Measurements from ENCODE around the gene APOBEC4. TPM values are rescaled to one million over a fixed set of nuclear protein-coding genes. Genes with fewer than 3 reads are reported as not detected.

Gene APOBEC4
- total RNA-seq, 4 donors from 2014 or later, result not detected

DNA sequence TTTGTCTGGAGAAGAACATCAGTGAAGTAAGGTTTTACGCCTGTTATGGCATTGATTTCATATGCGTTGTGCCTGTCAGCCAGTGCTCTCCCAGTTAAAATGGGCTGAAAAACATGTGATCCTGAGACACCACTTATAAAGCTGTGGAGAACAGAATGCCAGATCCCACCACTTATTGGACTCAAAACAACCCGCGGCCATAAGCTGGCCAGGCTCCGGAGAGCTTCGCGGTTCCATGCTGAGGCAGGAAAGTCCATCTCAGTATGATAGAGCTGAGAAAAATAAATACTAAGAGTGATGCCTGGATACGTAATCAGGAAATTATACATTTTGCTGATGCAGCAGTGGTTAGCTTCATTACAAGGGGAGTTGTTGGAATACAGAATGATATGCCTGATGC is 5.1 kb downstream of the APOBEC4 start:
- H3K9me3 ChIP-seq, result no peaks in the 10 kb centered on the region
- no peaks in the 10 kb centered on the region for H3K4me1 ChIP-seq
- 91 to 92% methylated on average over 8 of the region's 8 CpGs for whole genome bisulfite sequencing, 2 donors
- no peak overlapping the region for H3K27ac ChIP-seq
- intact Hi-C loops (cut with DNase I), result no loop called here
- TF ChIP-seq, protein P1, sequence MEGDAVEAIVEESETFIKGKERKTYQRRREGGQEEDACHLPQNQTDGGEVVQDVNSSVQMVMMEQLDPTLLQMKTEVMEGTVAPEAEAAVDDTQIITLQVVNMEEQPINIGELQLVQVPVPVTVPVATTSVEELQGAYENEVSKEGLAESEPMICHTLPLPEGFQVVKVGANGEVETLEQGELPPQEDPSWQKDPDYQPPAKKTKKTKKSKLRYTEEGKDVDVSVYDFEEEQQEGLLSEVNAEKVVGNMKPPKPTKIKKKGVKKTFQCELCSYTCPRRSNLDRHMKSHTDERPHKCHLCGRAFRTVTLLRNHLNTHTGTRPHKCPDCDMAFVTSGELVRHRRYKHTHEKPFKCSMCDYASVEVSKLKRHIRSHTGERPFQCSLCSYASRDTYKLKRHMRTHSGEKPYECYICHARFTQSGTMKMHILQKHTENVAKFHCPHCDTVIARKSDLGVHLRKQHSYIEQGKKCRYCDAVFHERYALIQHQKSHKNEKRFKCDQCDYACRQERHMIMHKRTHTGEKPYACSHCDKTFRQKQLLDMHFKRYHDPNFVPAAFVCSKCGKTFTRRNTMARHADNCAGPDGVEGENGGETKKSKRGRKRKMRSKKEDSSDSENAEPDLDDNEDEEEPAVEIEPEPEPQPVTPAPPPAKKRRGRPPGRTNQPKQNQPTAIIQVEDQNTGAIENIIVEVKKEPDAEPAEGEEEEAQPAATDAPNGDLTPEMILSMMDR (IDR thresholded peaks at IDR 0.05), result no peak
- no peak for TF ChIP-seq POLR2A (IDR thresholded peaks at IDR 0.05)
- no peak overlapping the region for H3K4me3 ChIP-seq (replicated peaks in 1 of 3)
- no peaks in the 10 kb centered on the region for H3K36me3 ChIP-seq
- H3K27me3 ChIP-seq, result no peaks in the 10 kb centered on the region
- DNase-seq, result no peak

DNA sequence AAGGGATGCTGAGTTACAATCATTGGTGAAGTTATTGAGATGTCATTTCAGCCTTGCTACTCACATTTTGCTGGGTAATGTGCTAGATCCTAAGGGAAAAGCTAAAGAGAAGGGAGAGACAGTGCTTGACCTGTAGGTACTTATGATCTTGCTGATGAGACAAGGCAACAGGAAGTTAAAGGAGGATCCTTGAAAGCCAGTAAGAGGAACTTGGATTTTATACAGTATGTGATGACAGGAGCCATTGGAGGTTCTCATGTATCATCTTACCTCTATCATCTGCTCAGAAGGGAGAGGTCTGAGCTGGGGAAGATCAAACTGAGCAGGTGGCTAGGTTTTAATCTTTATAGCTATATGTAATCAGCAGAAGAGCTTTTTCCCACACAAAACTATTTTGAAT is 6.3 kb downstream of the APOBEC4 start:
- intact Hi-C loops (cut with DNase I), result no loop called here
- no peak for DNase-seq

DNA sequence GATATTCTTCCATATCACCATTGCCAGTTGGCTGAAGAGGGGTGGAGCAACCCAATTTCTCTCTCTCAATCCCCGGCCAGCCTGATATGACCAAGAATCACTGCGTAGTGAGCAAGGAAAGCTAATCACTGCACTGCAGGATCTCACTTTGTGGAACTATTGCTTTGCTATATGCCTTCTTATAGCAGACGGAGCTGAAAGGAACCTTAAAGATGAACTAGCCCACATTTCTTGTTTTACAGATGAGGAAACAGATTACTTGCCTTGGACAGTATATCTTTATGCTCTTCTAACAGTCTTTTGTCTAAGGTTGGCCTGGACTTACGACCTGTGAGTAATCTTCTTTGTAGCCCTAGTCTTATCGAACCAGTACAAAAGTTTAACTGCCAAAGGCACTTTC is 7.6 kb downstream of the APOBEC4 start:
- TF ChIP-seq, protein P1 (IDR thresholded peaks at IDR 0.05), result no peak
- no peak for TF ChIP-seq POLR2A (IDR thresholded peaks at IDR 0.05)
- WGBS, 2 donors, result 95% methylated on average over 5 of the region's 5 CpGs
- Histone ChIP-seq H3K27me3 (no peaks in the 10 kb centered on the region), H3K4me1 (no peaks in the 10 kb centered on the region), H3K27ac (no peak overlapping the region), H3K36me3 (no peaks in the 10 kb centered on the region), H3K4me3 (replicated peaks in 1 of 3) (no peak overlapping the region), H3K9me3 (no peaks in the 10 kb centered on the region)
- intact Hi-C loops (cut with DNase I), result no loop called here
- DNase-seq, result no peak

More for the DNA sequence above, 6.3 kb downstream of the APOBEC4 start:
- no peak overlapping the region for H3K4me3 ChIP-seq (replicated peaks in 1 of 3)
- TF ChIP-seq, protein P1 (IDR thresholded peaks at IDR 0.05), result no peak
- TF ChIP-seq POLR2A (IDR thresholded peaks at IDR 0.05), result no peak
- H3K9me3 ChIP-seq, result no peaks in the 10 kb centered on the region
- no peak overlapping the region for H3K27ac ChIP-seq
- H3K4me1 ChIP-seq, result no peaks in the 10 kb centered on the region
- H3K27me3 ChIP-seq, result no peaks in the 10 kb centered on the region
- no peaks in the 10 kb centered on the region for H3K36me3 ChIP-seq

DNA sequence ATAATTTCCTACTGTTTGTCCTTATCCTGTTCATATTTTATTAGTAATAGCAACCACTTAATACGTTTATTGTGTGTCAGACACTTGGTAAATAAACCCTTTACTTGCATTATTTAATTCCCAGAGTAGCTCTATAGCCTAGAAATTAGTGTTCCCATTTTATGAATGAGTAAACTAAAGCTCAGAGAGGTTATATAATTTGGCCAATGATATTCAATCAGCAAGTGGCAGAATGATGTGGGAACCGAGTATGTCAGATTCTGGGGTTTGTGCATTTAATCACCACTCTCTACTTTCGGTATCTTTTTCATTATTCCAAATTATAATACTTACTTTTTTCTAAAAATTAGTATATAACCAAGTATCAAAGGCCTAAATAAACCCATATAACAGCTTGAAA is 10.9 kb downstream of the APOBEC4 start:
- intact Hi-C loops (cut with DNase I), result no loop called here
- Histone ChIP-seq H3K4me3 (replicated peaks in 1 of 3) (no peak overlapping the region), H3K9me3 (no peaks in the 10 kb centered on the region), H3K36me3 (no peaks in the 10 kb centered on the region), H3K4me1 (no peaks in the 10 kb centered on the region), H3K27me3 (no peaks in the 10 kb centered on the region), H3K27ac (no peak overlapping the region)
- WGBS, 2 donors, result 90 to 93% methylated on average over 3 of the region's 3 CpGs
- no peak for DNase-seq
- no peak for TF ChIP-seq POLR2A (IDR thresholded peaks at IDR 0.05)
- TF ChIP-seq, protein P1 (IDR thresholded peaks at IDR 0.05), result no peak

DNA sequence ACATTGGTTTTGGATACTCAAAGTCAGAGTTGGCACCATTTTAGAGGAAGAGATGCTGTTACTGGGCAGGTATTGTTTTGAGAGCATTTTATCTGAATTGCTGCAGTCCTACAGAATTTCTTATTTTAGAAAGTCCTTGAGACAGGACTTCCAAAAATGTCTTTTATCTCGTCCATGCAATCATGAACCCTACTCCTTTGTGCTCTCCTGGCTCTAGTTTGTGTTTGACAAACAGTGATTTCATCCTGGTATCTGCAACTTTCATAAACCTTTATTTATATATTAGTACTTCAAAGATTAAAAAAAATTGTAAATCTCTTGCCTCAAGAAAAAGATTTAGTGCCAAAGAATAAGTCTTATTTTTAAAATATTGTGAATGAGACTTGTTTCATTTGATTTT is 12.9 kb downstream of the APOBEC4 start:
- peaks cover 0 to 3% of the 10 kb centered on the region in 2 donors for H3K4me1 ChIP-seq
- H3K27ac ChIP-seq, result no peak overlapping the region
- intact Hi-C loops (cut with DNase I), result no loop called here
- no peaks in the 10 kb centered on the region for H3K36me3 ChIP-seq
- no peaks in the 10 kb centered on the region for H3K9me3 ChIP-seq
- H3K27me3 ChIP-seq, result no peaks in the 10 kb centered on the region
- 34 to 41% methylated on average over 1 of the region's 1 CpG for WGBS, 2 donors
- no peak for TF ChIP-seq POLR2A (IDR thresholded peaks at IDR 0.05)
- TF ChIP-seq, protein P1 (IDR thresholded peaks at IDR 0.05), result no peak
- no peak overlapping the region for H3K4me3 ChIP-seq (replicated peaks in 1 of 3)
- no peak for DNase-seq

Measured in thyroid gland (tissue), 4 donors.